SK-N-SH (cell line): ENCODE results near the gene SLCO2A1. TPM values are rescaled to one million over a fixed set of nuclear protein-coding genes. Genes with fewer than 3 reads are reported as not detected.

Experiments used
- CTCF ChIA-PET: fragments of 300-600, 350-600 bp; formaldehyde crosslinking; extraction: SDS; loops from one replicate; lab custom pipeline; 2021; lab: Yijun Ruan, JAX
- POLR2A ChIA-PET: fragments of 350-600 bp; sonication (Branson Sonifier 250); formaldehyde crosslinking; extraction: SDS; loops from one replicate; lab custom pipeline; 2020; ENCODE audit warnings: antibody characterized with exemption, inconsistent platforms; lab: Yijun Ruan, JAX
- DNase-seq: peaks from one replicate; pipeline ENCODE4 v3.0.0; 2012
- H2AFZ ChIP-seq: fragments of 200-600 bp; sonication (generic); 2 replicates; pipeline ENCODE4 v1.8.1; 2016; ENCODE audit warnings: antibody characterized with exemption, mild to moderate bottlenecking, low read depth
- H3F3A ChIP-seq: fragments of 200-600 bp; sonication (generic); replicated peaks from 2 replicates; pipeline ENCODE3; 2016; ENCODE audit warnings: antibody characterized with exemption, mild to moderate bottlenecking; ENCODE audit not compliant: insufficient read depth
- H3K27ac ChIP-seq, 2 experiments: fragments of 200-500 bp in 1 of 2; fragments of 200-600 bp in 1 of 2; sonication (Bioruptor generic) in 1 of 2; sonication (generic), shearing (Covaris generic) in 1 of 2; 2 replicates each; pipeline versions ENCODE4 v1.5.1 to v1.6.1; 2014 to 2016; ENCODE audit warnings: low read depth in 2 of 2, inconsistent platforms in 1 of 2, low read length in 1 of 2, mild to moderate bottlenecking in 1 of 2, mixed read lengths in 1 of 2
- H3K27me3 ChIP-seq: fragments of 200-600 bp; sonication (generic), shearing (Covaris generic); 2 replicates; pipeline ENCODE4 v1.6.1; 2016; ENCODE audit warnings: mixed run types; ENCODE audit not compliant: insufficient read depth
- H3K36me3 ChIP-seq, 2 experiments: fragments of 200-500 bp in 1 of 2; fragments of 200-600 bp in 1 of 2; sonication (Bioruptor generic) in 1 of 2; sonication (generic) in 1 of 2; replicated peaks in 1 of 2; 2 replicates each; pipeline versions ENCODE3 to v1.5.1; 2014 to 2016; ENCODE audit warnings: low read length in 1 of 2, mild to moderate bottlenecking in 1 of 2; ENCODE audit not compliant: insufficient read depth in 2 of 2, control insufficient read depth in 1 of 2
- H3K4me1 ChIP-seq, 2 experiments: fragments of 200-500 bp in 1 of 2; fragments of 200-600 bp in 1 of 2; sonication (Bioruptor generic) in 1 of 2; sonication (generic), shearing (Covaris generic) in 1 of 2; 2 replicates each; pipeline versions ENCODE4 v1.5.1 to v1.6.1; 2014 to 2016; ENCODE audit warnings: low read depth in 1 of 2, low read length in 1 of 2, mixed run types in 1 of 2; ENCODE audit not compliant: insufficient read depth in 2 of 2, control insufficient read depth in 1 of 2
- H3K4me2 ChIP-seq: fragments of 200-600 bp; sonication (generic), shearing (Covaris generic); 2 replicates; pipeline ENCODE4 v1.6.1; 2017; ENCODE audit warnings: mixed run types
- H3K4me3 ChIP-seq, 2 experiments: fragments of 200-500 bp in 1 of 2; fragments of 200-600 bp in 1 of 2; sonication (Bioruptor generic) in 1 of 2; sonication (generic), shearing (Covaris generic) in 1 of 2; 2 replicates each; pipeline versions ENCODE4 v1.5.1 to v1.8.1; 2014 to 2016; ENCODE audit warnings: low read depth in 2 of 2, inconsistent platforms in 1 of 2, low read length in 1 of 2, mild to moderate bottlenecking in 1 of 2, mixed read lengths in 1 of 2, moderate library complexity in 1 of 2
- H3K79me2 ChIP-seq: fragments of 200-600 bp; sonication (generic); 2 replicates; pipeline ENCODE4 v1.8.1; 2017; ENCODE audit warnings: mild to moderate bottlenecking; ENCODE audit not compliant: insufficient read depth
- H3K9ac ChIP-seq: fragments of 200-600 bp; sonication (generic); 2 replicates; pipeline ENCODE4 v1.6.1; 2017; ENCODE audit warnings: mixed run types
- H3K9me2 ChIP-seq: fragments of 200-600 bp; sonication (generic); 2 replicates; pipeline ENCODE4 v1.6.1; 2017; ENCODE audit warnings: mixed run types
- H3K9me3 ChIP-seq: fragments of 200-600 bp; sonication (generic); 2 replicates; pipeline ENCODE4 v1.6.1; 2017; ENCODE audit warnings: mixed run types, mild to moderate bottlenecking, moderate library complexity
- H4K20me1 ChIP-seq: fragments of 200-600 bp; sonication (generic); 2 replicates; pipeline ENCODE4 v1.6.1; 2017; ENCODE audit warnings: mild to moderate bottlenecking, mixed run types; ENCODE audit not compliant: insufficient read depth
- ELF1 ChIP-seq: IDR thresholded peaks from 2 replicates; pipeline ENCODE4 v1.4.0; 2012
- EP300 ChIP-seq, 2 experiments: IDR thresholded peaks; 2 replicates each; pipeline versions ENCODE4 v1.4.0 to v1.6.1; 2012; ENCODE audit warnings: borderline replicate concordance in 1 of 2, low read depth in 1 of 2, low read length in 1 of 2
- EZH2phosphoT487 ChIP-seq: fragments of 200-600 bp; sonication (generic); IDR thresholded peaks from 2 replicates; pipeline ENCODE4 v1.6.1; 2017; ENCODE audit warnings: low read depth, mixed run types, mild to moderate bottlenecking, antibody characterized with exemption, moderate library complexity, borderline replicate concordance
- FOXM1 ChIP-seq: IDR thresholded peaks from 2 replicates; pipeline ENCODE4 v1.4.0; 2012; ENCODE audit warnings: low read depth, mild to moderate bottlenecking
- JUND ChIP-seq: IDR thresholded peaks from 2 replicates; pipeline ENCODE4 v1.4.0; 2012
- MAX ChIP-seq: IDR thresholded peaks from 2 replicates; pipeline ENCODE4 v1.4.0; 2012; ENCODE audit warnings: low read depth
- MEF2A ChIP-seq: IDR thresholded peaks from 2 replicates; pipeline ENCODE4 v1.4.0; 2012; ENCODE audit warnings: low read depth, borderline replicate concordance
- NFIC ChIP-seq: IDR thresholded peaks from 2 replicates; pipeline ENCODE4 v1.4.0; 2012; ENCODE audit warnings: borderline replicate concordance
- PBX3 ChIP-seq: IDR thresholded peaks from 2 replicates; pipeline ENCODE4; 2012
- POLR2AphosphoS5 ChIP-seq: IDR thresholded peaks from 2 replicates; pipeline ENCODE4 v1.6.1; 2012; ENCODE audit warnings: low read depth, low read length
- RFX5 ChIP-seq: IDR thresholded peaks from 2 replicates; pipeline ENCODE4 v1.6.1; 2012; ENCODE audit warnings: mild to moderate bottlenecking, improper control_type of control experiment, low read length
- SIN3A ChIP-seq: IDR thresholded peaks from 2 replicates; pipeline ENCODE4 v1.6.1; 2012; ENCODE audit warnings: low read depth, mild to moderate bottlenecking, low read length, moderate library complexity, borderline replicate concordance
- TCF12 ChIP-seq: IDR thresholded peaks from 2 replicates; pipeline ENCODE4 v1.4.0; 2012
- TEAD4 ChIP-seq: IDR thresholded peaks from 2 replicates; pipeline ENCODE4 v1.4.0; 2012; ENCODE audit warnings: mild to moderate bottlenecking, borderline replicate concordance; ENCODE audit not compliant: insufficient read depth
- USF1 ChIP-seq: IDR thresholded peaks from 2 replicates; pipeline ENCODE4 v1.4.0; 2012; ENCODE audit warnings: low read depth, borderline replicate concordance
- WGBS: methylation state at CpG from one replicate; pipeline ENCODE4 v1.1.6; 2017; ENCODE audit warnings: low lambda C conversion rate; 5-methylcytosine and 5-hydroxymethylcytosine counted together
- polyA plus RNA-seq, 3 experiments: library from polyadenylated mRNA; depleted of rRNA; stranded (reverse); fragments of >200 nt; gene quantifications; 2 replicates each; pipeline ENCODE4 v1.2.3, GENCODE V29; 2012

Gene SLCO2A1
- polyA plus RNA-seq, 1 of the 3 experiments (the other 2 are of a cell fraction), result 9.3 TPM

- no peaks in the 10 kb centered on the region for H3K36me3 ChIP-seq
- H3K4me1 ChIP-seq, result peaks cover 0 to 4% of the 10 kb centered on the region in 2 experiments; a peak in 1 of 4 replicates
- H4K20me1 ChIP-seq, result no peaks in the 10 kb centered on the region; the same call in 1 of the 2 replicates
- H3K79me2 ChIP-seq, result no peaks in the 10 kb centered on the region
- no peak overlapping the region for H3K4me3 ChIP-seq
- no peak overlapping the region for H3K9ac ChIP-seq
- WGBS, result 83% methylated on average over 9 of the region's 10 CpGs
- peak overlapping the region in 1 of 2 experiments; percentile 44; a peak in 1 of 4 replicates for H3K27ac ChIP-seq
- H3K27me3 ChIP-seq, result 0 out of 2 replicates have a peak, but pooled peaks cover 4% of the 10 kb centered on the region
- no peaks in the 10 kb centered on the region for H3K9me3 ChIP-seq
- H3F3A ChIP-seq, result peaks cover 2% of the 10 kb centered on the region
- no peaks in the 10 kb centered on the region for H3K9me2 ChIP-seq
- no peak overlapping the region for H3K4me2 ChIP-seq
- DNase-seq, result no peak
- ChIA-PET CTCF (interaction anchor here (0.7 to 3.2 kb wide), 10 partner anchors 8 to 287 kb away, joined by 3 to 17 read pairs (median 5); no protein-coding TSS in a partner anchor), POLR2A (no interaction called here)
- TF ChIP-seq JUND (no peak), POLR2AphosphoS5 (no peak; the same call in 1 of the 2 replicates), PBX3 (peak; percentile 42), FOXM1 (no peak), TEAD4 (0 out of 2 replicates have a peak, but pooled peaks have one; percentile 12), TCF12 (peak; percentile 94), ELF1 (no peak), NFIC (peak; percentile 50; the same call in 1 of the 2 replicates), EZH2phosphoT487 (no peak), EP300 (IDR thresholded peaks at IDR 0.05; ENCODE audit: borderline replicate concordance in 1 of 2, low read depth in 1 of 2, low read length in 1 of 2) (peak in 1 of 2 experiments; percentile 57; a peak in 1 of 4 replicates), MAX (no peak), MEF2A (0 out of 2 replicates have a peak, but pooled peaks have one; percentile 13), USF1 (no peak)
- no peak overlapping the region for H2AFZ ChIP-seq
These were observed 91.7 kb downstream of the SLCO2A1 start for GRCh38 chr3:133937756-133938601.

GRCh38 chr3:133937061-133937686, 92.6 kb downstream of the SLCO2A1 start:
- POLR2A ChIA-PET, result no interaction called here

More at GRCh38 chr3:133937061-133937686, 92.6 kb downstream of the SLCO2A1 start:
- Histone ChIP-seq H3K4me3 (no peak overlapping the region), H3K9ac (no peak overlapping the region), H2AFZ (no peak overlapping the region), H3K9me3 (no peaks in the 10 kb centered on the region), H3F3A (no peaks in the 10 kb centered on the region), H3K79me2 (no peaks in the 10 kb centered on the region), H3K9me2 (no peaks in the 10 kb centered on the region), H4K20me1 (no peaks in the 10 kb centered on the region), H3K4me1 (peaks cover 0 to 2% of the 10 kb centered on the region in 2 experiments; a peak in 1 of 4 replicates), H3K27me3 (0 out of 2 replicates have a peak, but pooled peaks cover 4% of the 10 kb centered on the region), H3K36me3 (no peaks in the 10 kb centered on the region), H3K4me2 (no peak overlapping the region), H3K27ac (peak overlapping the region in 1 of 2 experiments; percentile 44; a peak in 1 of 4 replicates)
- 84% methylated on average over 6 of the region's 8 CpGs for WGBS
- DNase-seq, result no peak
- no peak for TF ChIP-seq EZH2phosphoT487
- TF ChIP-seq MAX, result no peak
- TF ChIP-seq RFX5, result no peak
- no peak for TF ChIP-seq SIN3A
- CTCF ChIA-PET, result interaction anchor here (0.7 to 3.2 kb wide), 5 partner anchors 9 to 288 kb away, joined by 3 to 17 read pairs (median 4); no protein-coding TSS in a partner anchor
